HT1080 (cell line): ENCODE results near the gene GPR152. TPM values are rescaled to one million over a fixed set of nuclear protein-coding genes. Genes with fewer than 3 reads are reported as not detected.
A peak's percentile ranks its signal among the peaks of the same experiment; 100 is the strongest.
"Not testable (repeated sequence)": the region's sequence is repeated elsewhere in the genome, so short reads cannot be mapped to it uniquely, and the experiment has no call there.

ENCODE experiments used
- DNase-seq: peaks from one replicate; pipeline ENCODE4 v3.0.0-alpha.2; 2015; ENCODE audit warnings: low read depth
- total RNA-seq: library from RNA; depleted of rRNA; stranded (reverse); fragments of >200 nt; shearing (Covaris generic); gene quantifications from 2 replicates; pipeline ENCODE4 v1.2.3, GENCODE V29; 2014

GPR152 gene
- total RNA-seq, 1 experiment from 2014 or later, result not detected

- DNase-seq, result peak; percentile 96
Measured at GRCh38 chr11:67428052-67429001, 24.2 kb downstream of the GPR152 start, which contains the start of gene RPS6KB2. TSS of gene RPS6KB2 (plus strand) at chr11:67428494. CDS start at chr11:67428546, 52 bp downstream.

GRCh38 chr11:67427364-67427859 is 25.1 kb downstream of the GPR152 start:
- DNase-seq, result not testable (repeated sequence)

GRCh38 chr11:67423891-67424613 is 28.5 kb downstream of the GPR152 start:
- DNase-seq, result no peak

GRCh38 chr11:67423466-67423865 is 29.1 kb downstream of the GPR152 start:
- DNase-seq, result no peak

GRCh38 chr11:67422891-67423290 is 29.6 kb downstream of the GPR152 start:
- peak; percentile 39 for DNase-seq

- no peak for DNase-seq
Measured at GRCh38 chr11:67421430-67422031, 31.0 kb downstream of the GPR152 start.

GRCh38 chr11:67420646-67421429 is 31.7 kb downstream of the GPR152 start:
- peak; percentile 76 for DNase-seq

- DNase-seq, result no peak
Measured at GRCh38 chr11:67420147-67420645, 32.3 kb downstream of the GPR152 start.

GRCh38 chr11:67419325-67420049 is 33.0 kb downstream of the GPR152 start:
- no peak for DNase-seq

- no peak for DNase-seq
Measured at GRCh38 chr11:67418476-67419281, 33.9 kb downstream of the GPR152 start.

- DNase-seq, result no peak
Measured at GRCh38 chr11:67417425-67417824, 35.1 kb downstream of the GPR152 start.

GRCh38 chr11:67416416-67417335 is 35.9 kb downstream of the GPR152 start:
- no peak for DNase-seq

GRCh38 chr11:67415501-67416304 is 36.8 kb downstream of the GPR152 start, which contains the start of gene CARNS1:
TSS of gene CARNS1 (plus strand) at chr11:67415678. CDS start at chr11:67416200, 522 bp downstream.
- DNase-seq, result no peak

- DNase-seq, result no peak
Measured at GRCh38 chr11:67413266-67413849, 39.2 kb downstream of the GPR152 start.

GRCh38 chr11:67412495-67413179 is 39.9 kb downstream of the GPR152 start:
- no peak for DNase-seq

GRCh38 chr11:67411785-67412152 is 40.8 kb downstream of the GPR152 start:
- no peak for DNase-seq
